IPS-15b (cell line): ENCODE results near the gene SLC30A10.
"Not testable (repeated sequence)": the region's sequence is repeated elsewhere in the genome, so short reads cannot be mapped to it uniquely, and the experiment has no call there.

Experiments
- H3K27me3 ChIP-seq: one replicate; pipeline ENCODE4 v1.6.1; 2013; ENCODE audit warnings: low read length; ENCODE audit not compliant: control insufficient read depth, insufficient read depth
- H3K36me3 ChIP-seq: one replicate; pipeline ENCODE4 v1.6.1; 2013; ENCODE audit warnings: low read length; ENCODE audit not compliant: control insufficient read depth, insufficient read depth
- H3K4me1 ChIP-seq: one replicate; pipeline ENCODE4 v1.6.1; 2013; ENCODE audit warnings: mild to moderate bottlenecking, low read length; ENCODE audit not compliant: control insufficient read depth, insufficient read depth
- H3K4me3 ChIP-seq: one replicate; pipeline ENCODE4 v1.5.1; 2013; ENCODE audit warnings: low read depth, low read length
- H3K9ac ChIP-seq: one replicate; pipeline ENCODE4 v1.6.1; 2013; ENCODE audit warnings: low read depth, mild to moderate bottlenecking, low read length
- H3K9me3 ChIP-seq: one replicate; pipeline ENCODE4 v1.6.1; 2013; ENCODE audit warnings: mild to moderate bottlenecking, low read length; ENCODE audit not compliant: control insufficient read depth, insufficient read depth

SLC30A10 gene

DNA sequence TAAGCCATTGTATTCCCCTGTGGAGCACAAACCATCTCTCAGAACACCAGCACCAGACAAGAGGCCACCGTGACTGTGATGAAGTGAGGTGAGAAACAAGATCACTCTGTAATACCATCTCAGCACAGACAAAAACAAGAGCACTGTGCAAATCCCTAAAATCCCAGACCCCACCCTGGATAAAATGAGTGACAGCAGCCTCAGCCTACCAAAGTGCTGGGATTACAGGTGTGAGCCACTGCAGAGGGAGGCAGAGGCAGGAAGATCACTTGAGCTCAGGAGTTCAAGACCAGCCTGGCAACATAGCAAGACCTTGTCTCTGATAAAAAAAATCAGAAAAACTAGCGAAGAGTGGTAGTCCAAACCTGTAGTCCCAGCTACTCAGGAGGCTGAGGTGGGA is 23.4 kb downstream of the SLC30A10 start:
- Histone ChIP-seq H3K4me3 (no peak overlapping the region), H3K9ac (no peak overlapping the region), H3K36me3 (no peaks in the 10 kb centered on the region), H3K4me1 (no peaks in the 10 kb centered on the region), H3K27me3 (no peaks in the 10 kb centered on the region), H3K9me3 (no peaks in the 10 kb centered on the region)

DNA sequence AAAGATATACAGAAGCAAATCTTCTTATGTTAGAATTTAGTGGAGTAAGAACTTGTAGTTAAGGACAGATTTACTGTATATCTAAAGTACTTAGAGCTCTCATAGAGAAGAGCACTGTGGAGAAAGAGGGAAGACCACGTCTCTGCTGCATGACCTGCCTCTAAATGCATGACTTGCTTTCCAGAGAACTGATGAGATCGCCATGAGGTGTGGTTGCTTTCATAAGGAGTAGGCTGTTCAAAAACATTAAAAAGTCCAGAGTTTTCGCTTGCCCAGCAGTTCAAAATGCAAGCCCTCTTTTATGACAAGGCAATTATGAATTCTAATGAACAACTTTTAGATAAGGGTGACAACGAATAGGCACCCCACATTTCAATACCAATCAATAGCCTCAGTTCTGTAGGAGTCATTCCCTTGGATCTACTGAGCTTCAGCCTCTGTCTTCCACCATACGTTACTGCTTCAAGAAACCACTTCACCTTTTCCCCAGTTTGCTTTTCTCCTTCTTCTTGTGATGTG is 24.9 kb downstream of the SLC30A10 start:
- Histone ChIP-seq H3K4me3 (no peak overlapping the region), H3K9ac (no peak overlapping the region), H3K9me3 (no peaks in the 10 kb centered on the region), H3K27me3 (no peaks in the 10 kb centered on the region), H3K36me3 (no peaks in the 10 kb centered on the region), H3K4me1 (no peaks in the 10 kb centered on the region)

DNA sequence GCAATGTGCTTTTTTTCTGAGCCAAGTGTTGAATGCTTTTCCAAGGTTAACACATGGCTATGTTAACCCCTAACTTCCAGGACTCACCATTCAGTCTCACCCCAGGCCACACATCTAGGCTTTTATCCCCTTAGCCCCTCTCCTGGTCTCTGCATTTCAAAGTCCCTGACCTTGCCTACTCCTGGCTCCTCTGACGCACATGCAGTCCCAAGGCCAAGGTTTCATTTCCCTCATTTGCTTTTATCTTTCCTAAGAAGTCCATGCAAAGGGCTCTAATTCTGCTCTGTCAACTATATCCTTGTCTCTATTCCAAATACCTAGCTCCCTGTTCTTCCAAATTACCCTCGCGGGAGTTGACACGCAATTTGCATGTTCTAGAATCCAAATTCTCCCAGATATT is 25.4 kb downstream of the SLC30A10 start:
- Histone ChIP-seq H3K9ac (no peak overlapping the region), H3K4me3 (no peak overlapping the region), H3K36me3 (no peaks in the 10 kb centered on the region), H3K9me3 (no peaks in the 10 kb centered on the region), H3K27me3 (no peaks in the 10 kb centered on the region), H3K4me1 (no peaks in the 10 kb centered on the region)

DNA sequence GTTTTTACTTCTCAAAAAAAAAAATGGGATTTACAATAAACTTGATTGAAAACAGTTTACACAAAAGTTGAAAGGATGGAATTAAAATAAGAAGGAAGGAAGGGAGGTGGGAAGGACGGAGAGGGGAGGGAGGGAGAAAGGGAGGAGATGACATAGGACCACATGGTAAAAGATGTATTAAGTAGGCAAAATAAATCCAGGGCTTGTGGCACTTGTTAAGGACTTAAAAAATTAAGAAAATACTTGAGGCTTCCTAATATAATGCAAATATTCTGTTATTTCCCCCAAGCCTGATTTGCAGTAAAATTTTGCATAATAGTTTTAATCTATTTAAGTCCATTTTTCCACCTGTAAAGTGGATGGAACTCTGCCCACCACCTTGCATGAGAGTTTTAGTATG is 27.5 kb downstream of the SLC30A10 start:
- no peak overlapping the region for H3K9ac ChIP-seq
- H3K4me3 ChIP-seq, result no peak overlapping the region
- H3K4me1 ChIP-seq, result no peaks in the 10 kb centered on the region
- H3K36me3 ChIP-seq, result no peaks in the 10 kb centered on the region
- H3K9me3 ChIP-seq, result no peaks in the 10 kb centered on the region
- H3K27me3 ChIP-seq, result no peaks in the 10 kb centered on the region

DNA sequence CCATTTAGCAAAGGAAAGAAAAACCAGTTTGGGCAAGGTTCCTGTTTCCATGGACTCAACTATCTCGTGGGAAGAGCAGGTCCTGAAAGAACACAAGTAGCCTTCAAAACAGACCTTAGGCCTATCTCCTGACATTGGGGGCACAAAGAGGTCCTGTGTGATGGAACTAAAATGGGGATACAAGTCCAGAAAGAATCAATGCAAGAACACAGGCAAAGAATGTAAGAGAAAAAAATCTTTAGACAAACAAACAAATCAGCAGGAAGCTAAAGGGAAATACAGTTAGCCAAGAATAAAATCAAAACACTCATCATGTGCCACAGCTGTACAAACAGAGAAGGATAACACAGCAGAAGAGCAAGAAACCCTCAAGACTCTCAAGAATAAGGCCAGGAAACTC is 28.2 kb downstream of the SLC30A10 start:
- Histone ChIP-seq H3K36me3 (no peaks in the 10 kb centered on the region), H3K4me3 (no peak overlapping the region), H3K4me1 (no peaks in the 10 kb centered on the region), H3K9ac (no peak overlapping the region), H3K9me3 (no peaks in the 10 kb centered on the region), H3K27me3 (no peaks in the 10 kb centered on the region)

DNA sequence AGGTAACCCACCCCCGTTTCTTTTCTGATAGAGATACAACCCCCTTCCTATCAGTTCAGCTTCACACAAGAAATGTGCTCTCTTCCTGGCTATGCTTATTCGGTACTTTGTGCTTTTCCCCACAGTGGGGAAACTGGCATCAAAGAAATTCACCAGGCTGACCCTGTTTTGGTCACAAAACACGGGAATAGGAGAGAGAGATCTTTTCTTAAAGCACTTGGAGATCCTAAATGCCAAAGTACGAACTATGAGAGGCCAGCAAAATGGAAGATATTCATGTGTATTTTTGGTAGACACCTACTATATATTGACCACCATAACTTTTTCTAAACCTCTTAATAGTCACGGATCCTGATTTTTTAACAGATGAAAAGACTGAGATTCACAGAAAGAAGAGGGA is 30.0 kb downstream of the SLC30A10 start:
- Histone ChIP-seq H3K9me3 (no peaks in the 10 kb centered on the region), H3K9ac (no peak overlapping the region), H3K4me3 (no peak overlapping the region), H3K36me3 (no peaks in the 10 kb centered on the region), H3K4me1 (no peaks in the 10 kb centered on the region), H3K27me3 (no peaks in the 10 kb centered on the region)

DNA sequence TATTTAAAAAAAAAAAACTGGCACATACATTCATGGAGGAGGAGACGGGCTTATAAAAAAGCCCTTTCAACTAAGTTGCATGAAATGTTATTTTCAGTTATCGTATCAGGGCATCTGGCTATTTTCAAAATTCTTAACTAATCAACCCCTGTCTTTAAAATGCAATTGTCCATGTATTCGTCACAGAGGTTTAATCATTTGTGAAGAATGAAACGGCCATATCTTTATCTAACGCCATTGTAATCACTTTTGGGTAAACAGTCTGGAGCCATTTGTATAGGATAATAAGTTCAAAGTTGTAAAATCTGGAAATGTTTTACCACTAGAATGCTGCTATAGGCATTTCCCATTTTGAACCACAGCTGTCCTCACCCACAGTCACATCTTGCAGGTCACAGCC is 30.4 kb downstream of the SLC30A10 start:
- H3K4me3 ChIP-seq, result no peak overlapping the region
- H3K4me1 ChIP-seq, result no peaks in the 10 kb centered on the region
- no peaks in the 10 kb centered on the region for H3K27me3 ChIP-seq
- H3K9ac ChIP-seq, result no peak overlapping the region
- no peaks in the 10 kb centered on the region for H3K9me3 ChIP-seq
- H3K36me3 ChIP-seq, result no peaks in the 10 kb centered on the region

DNA sequence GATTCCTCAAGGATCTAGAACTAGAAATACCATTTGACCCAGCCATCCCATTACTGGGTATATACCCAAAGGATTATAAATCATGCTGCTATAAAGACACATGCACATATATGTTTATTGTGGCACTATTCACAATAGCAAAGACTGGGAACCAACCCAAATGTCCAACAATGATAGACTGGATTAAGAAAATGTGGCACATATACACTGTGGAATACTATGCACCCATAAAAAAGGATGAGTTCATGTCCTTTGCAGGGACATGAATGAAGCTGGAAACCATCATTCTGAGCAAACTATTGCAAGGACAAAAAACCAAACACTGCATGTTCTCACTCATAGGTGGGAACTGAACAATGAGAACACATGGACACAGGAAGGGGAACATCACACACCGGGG is 36.1 kb downstream of the SLC30A10 start:
- not testable (repeated sequence) for H3K4me3 ChIP-seq, H3K9me3 ChIP-seq, H3K36me3 ChIP-seq, H3K27me3 ChIP-seq, H3K9ac ChIP-seq, H3K4me1 ChIP-seq

DNA sequence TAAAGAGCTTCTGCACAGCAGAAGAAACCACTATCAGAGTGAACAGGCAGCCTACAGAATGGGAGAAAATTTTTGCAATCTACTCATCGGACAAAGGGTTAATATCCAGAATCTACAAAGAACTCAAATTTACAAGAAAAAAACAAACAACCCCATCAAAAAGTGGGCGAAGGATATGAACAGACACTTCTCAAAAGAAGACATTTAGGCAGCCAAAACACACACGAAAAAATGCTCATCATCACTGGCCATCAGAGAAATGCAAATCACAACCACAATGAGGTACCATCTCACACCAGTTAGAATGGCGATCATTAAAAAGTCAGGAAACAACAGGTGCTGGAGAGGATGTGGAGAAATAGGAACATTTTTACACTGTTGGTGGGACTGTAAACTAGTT is 36.5 kb downstream of the SLC30A10 start:
- not testable (repeated sequence) for H3K9ac ChIP-seq, H3K4me1 ChIP-seq, H3K27me3 ChIP-seq, H3K36me3 ChIP-seq, H3K4me3 ChIP-seq, H3K9me3 ChIP-seq

DNA sequence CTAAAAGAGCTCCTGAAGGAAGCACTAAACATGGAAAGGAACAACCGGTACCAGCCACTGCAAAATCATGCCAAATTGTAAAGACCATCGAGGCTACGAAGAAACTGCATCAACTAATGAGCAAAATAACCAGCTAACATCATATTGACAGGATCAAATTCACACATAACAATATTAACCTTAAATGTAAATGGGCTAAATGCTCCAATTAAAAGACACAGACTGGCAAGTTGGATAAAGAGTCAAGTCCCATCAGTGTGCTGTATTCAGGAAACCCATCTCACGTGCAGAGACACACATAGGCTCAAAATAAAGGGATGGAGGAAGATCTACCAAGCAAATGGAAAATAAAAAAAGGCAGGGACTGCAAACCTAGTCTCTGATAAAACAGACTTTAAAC is 39.7 kb downstream of the SLC30A10 start:
- H3K27me3 ChIP-seq, H3K9me3 ChIP-seq, H3K4me3 ChIP-seq, H3K9ac ChIP-seq, H3K36me3 ChIP-seq, H3K4me1 ChIP-seq: not testable (repeated sequence)

DNA sequence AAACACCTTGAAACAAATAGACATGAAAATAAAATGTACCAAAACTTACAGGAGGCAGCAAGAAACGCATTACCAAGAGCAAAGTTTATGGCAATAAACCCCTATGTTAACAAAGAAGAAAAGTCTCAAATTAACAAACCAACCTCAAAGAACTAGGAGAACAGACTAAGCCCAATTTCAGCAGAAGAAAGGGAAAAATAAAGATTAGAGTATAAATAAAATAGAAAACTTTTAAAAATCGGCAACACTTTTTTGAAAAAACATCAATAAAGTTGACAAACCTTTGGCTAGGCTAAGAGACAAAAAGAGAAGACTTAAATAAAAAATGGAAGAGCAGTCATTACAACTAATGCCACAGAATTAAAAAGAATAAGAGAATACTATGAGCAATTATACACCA is 42.7 kb downstream of the SLC30A10 start:
- peaks cover 3% of the 10 kb centered on the region for H3K4me1 ChIP-seq
- no peaks in the 10 kb centered on the region for H3K36me3 ChIP-seq
- H3K27me3 ChIP-seq, result no peaks in the 10 kb centered on the region
- no peak overlapping the region for H3K4me3 ChIP-seq
- H3K9ac ChIP-seq, result no peak overlapping the region
- no peaks in the 10 kb centered on the region for H3K9me3 ChIP-seq

DNA sequence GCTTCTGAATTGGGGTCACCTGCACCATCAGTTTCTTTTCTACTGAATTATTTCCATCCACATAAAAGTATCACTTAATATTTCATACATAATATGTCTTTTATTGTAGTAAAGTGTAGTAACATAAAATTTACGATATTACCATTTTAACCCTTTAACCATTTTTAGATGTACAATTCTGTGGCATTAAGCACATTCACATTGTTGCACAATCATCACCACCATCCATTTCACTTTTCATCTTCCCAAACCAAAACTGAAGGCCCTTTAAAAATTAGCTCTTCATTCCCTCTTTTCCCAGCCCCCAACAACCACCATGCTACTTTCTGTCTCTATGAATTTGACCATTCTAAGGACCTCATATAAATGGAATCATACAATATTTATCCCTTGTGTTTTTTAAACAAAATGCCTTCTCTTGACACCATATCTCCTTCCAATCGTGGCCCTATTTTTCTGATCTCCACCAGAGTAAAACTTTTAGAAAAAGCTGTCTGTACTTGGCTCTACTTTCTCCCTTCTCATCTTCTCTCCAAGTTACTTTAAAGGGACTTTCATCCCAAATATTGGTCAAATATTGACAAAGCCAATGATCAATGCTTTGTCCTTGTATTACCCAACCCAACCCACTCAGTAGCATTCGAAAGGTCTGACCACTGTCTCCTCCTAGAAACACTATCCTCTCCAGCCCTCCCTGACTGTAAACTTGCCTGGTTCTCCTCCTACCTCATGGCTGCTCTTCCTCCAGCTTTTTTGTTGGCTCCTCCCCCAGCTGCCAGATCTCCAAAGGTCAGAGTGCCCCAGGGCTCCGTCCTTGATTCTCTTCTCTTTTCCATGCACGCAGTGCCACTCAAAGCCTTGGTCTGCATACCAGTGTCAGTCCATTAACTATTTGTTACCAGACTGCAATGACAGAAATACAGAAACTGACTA is 44.7 kb downstream of the SLC30A10 start:
- Histone ChIP-seq H3K27me3 (no peaks in the 10 kb centered on the region), H3K36me3 (no peaks in the 10 kb centered on the region), H3K4me1 (peaks cover 3% of the 10 kb centered on the region), H3K9ac (no peak overlapping the region), H3K9me3 (no peaks in the 10 kb centered on the region), H3K4me3 (no peak overlapping the region)
